Neuron (in vitro differentiated cells): ENCODE results near the gene DOK7.

Source experiments
- H2AFZ ChIP-seq: one replicate; pipeline ENCODE4 v1.6.1; 2013; ENCODE audit warnings: low read depth, mild to moderate bottlenecking, inconsistent platforms, low read length, moderate library complexity
- H3K27me3 ChIP-seq: one replicate; pipeline ENCODE4 v1.6.1; 2013; ENCODE audit warnings: low read length; ENCODE audit not compliant: insufficient read depth
- H3K36me3 ChIP-seq: one replicate; pipeline ENCODE4 v1.6.1; 2013; ENCODE audit warnings: low read length; ENCODE audit not compliant: insufficient read depth
- H3K4me1 ChIP-seq: one replicate; pipeline ENCODE4 v1.6.1; 2013; ENCODE audit warnings: low read length; ENCODE audit not compliant: insufficient read depth
- H3K4me3 ChIP-seq: 2 replicates; pipeline ENCODE4 v1.5.1; 2013; ENCODE audit warnings: mild to moderate bottlenecking, low read length, moderate library complexity
- H3K9me3 ChIP-seq: one replicate; pipeline ENCODE4 v1.6.1; 2013; ENCODE audit warnings: low read length

DOK7 gene

DNA sequence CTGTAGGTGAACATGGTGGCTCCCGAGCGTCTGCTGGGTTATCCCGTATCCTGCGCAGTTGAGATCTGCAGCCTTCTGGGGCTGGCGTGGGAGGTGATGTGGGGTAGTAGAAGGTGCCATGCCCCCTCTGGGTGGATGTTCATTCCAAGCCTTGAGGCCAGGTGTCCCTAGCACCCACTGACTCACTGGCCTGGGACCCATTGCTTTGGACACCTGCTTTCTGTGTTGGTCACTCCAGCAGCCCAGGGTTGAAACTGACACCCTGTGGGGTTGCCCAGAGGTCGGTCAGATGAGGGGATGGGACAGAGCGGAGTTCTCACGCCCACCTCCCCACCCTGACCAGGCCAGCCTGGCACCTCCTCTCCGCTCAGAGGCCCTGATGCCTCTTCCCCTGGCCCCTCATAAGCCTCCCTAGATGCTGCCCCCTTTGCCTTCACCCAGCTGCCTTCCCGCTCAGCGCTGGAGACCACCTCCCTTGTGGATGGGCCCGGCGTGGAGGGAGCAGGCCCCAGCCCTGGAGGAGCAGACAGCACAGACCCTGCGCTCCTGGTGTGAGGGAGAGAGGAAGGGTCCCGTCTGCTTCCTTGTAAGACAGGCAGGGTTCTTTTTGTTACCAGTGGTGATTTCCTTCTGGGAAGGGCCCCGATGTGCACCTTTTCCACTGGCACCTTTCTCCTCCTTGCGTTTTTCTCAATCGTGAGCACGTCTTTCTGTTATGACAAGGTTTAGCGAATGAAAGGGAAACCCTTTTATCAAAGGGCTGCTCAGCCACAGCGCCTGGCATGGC is 2.0 kb downstream of the DOK7 start:
- peaks cover 16% of the 10 kb centered on the region for H3K4me1 ChIP-seq

GRCh38 chr4:3465698-3466671 is 2.9 kb downstream of the DOK7 start:
- H3K4me3 ChIP-seq, result no peak overlapping the region
- peaks cover under 1% of the 10 kb centered on the region for H3K9me3 ChIP-seq
- H2AFZ ChIP-seq, result no peak overlapping the region
- peaks cover 24% of the 10 kb centered on the region for H3K27me3 ChIP-seq
- H3K4me1 ChIP-seq, result peaks cover 19% of the 10 kb centered on the region
- no peaks in the 10 kb centered on the region for H3K36me3 ChIP-seq

More for the DNA sequence above, 2.0 kb downstream of the DOK7 start:
- Histone ChIP-seq H3K27me3 (peaks cover 20% of the 10 kb centered on the region), H3K36me3 (no peaks in the 10 kb centered on the region), H3K4me3 (no peak overlapping the region), H2AFZ (no peak overlapping the region), H3K9me3 (no peaks in the 10 kb centered on the region)

GRCh38 chr4:3466691-3467600 is 3.8 kb downstream of the DOK7 start:
- Histone ChIP-seq H3K4me3 (no peak overlapping the region), H3K36me3 (no peaks in the 10 kb centered on the region), H3K27me3 (peaks cover 24% of the 10 kb centered on the region), H2AFZ (no peak overlapping the region), H3K9me3 (peaks cover 2% of the 10 kb centered on the region), H3K4me1 (peaks cover 19% of the 10 kb centered on the region)

GRCh38 chr4:3467601-3468031 is 4.5 kb downstream of the DOK7 start:
- Histone ChIP-seq H3K4me1 (peaks cover 16% of the 10 kb centered on the region), H3K27me3 (peaks cover 23% of the 10 kb centered on the region), H2AFZ (no peak overlapping the region), H3K4me3 (no peak overlapping the region), H3K9me3 (peaks cover 2% of the 10 kb centered on the region), H3K36me3 (no peaks in the 10 kb centered on the region)

DNA sequence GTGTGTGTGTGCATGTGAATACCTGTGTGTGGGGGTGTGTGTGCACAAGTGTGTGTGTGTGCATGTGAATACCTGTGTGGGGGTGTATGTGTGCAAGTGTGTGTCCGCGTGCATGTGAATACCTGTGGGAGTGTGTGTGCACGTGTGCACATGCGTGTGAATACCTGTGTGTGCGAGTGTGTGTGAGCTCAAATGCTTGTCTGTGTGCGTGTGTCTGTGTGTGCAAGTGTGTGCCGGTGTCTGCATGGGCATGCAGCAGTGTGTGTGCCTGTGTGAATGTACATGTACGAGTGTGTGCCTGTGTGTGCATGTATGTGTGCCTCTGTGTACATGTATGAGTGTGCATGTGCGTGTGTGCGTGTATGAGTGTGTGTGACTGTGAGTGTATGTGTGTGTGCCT is 5.0 kb downstream of the DOK7 start:
- H3K9me3 ChIP-seq, result peaks cover 2% of the 10 kb centered on the region
- peaks cover 13% of the 10 kb centered on the region for H3K4me1 ChIP-seq
- H3K4me3 ChIP-seq, result no peak overlapping the region
- no peak overlapping the region for H2AFZ ChIP-seq
- peaks cover 21% of the 10 kb centered on the region for H3K27me3 ChIP-seq
- no peaks in the 10 kb centered on the region for H3K36me3 ChIP-seq

GRCh38 chr4:3468804-3469203 is 5.7 kb downstream of the DOK7 start:
- Histone ChIP-seq H3K36me3 (no peaks in the 10 kb centered on the region), H3K27me3 (peaks cover 21% of the 10 kb centered on the region), H3K4me3 (no peak overlapping the region), H3K4me1 (peaks cover 10% of the 10 kb centered on the region), H3K9me3 (peaks cover 2% of the 10 kb centered on the region), H2AFZ (no peak overlapping the region)

- Histone ChIP-seq H3K27me3 (peaks cover 13% of the 10 kb centered on the region), H3K4me1 (peaks cover 10% of the 10 kb centered on the region), H3K9me3 (peaks cover 2% of the 10 kb centered on the region), H2AFZ (no peak overlapping the region), H3K36me3 (no peaks in the 10 kb centered on the region), H3K4me3 (no peak overlapping the region)
Observed at GRCh38 chr4:3469386-3470243, 6.5 kb downstream of the DOK7 start.

DNA sequence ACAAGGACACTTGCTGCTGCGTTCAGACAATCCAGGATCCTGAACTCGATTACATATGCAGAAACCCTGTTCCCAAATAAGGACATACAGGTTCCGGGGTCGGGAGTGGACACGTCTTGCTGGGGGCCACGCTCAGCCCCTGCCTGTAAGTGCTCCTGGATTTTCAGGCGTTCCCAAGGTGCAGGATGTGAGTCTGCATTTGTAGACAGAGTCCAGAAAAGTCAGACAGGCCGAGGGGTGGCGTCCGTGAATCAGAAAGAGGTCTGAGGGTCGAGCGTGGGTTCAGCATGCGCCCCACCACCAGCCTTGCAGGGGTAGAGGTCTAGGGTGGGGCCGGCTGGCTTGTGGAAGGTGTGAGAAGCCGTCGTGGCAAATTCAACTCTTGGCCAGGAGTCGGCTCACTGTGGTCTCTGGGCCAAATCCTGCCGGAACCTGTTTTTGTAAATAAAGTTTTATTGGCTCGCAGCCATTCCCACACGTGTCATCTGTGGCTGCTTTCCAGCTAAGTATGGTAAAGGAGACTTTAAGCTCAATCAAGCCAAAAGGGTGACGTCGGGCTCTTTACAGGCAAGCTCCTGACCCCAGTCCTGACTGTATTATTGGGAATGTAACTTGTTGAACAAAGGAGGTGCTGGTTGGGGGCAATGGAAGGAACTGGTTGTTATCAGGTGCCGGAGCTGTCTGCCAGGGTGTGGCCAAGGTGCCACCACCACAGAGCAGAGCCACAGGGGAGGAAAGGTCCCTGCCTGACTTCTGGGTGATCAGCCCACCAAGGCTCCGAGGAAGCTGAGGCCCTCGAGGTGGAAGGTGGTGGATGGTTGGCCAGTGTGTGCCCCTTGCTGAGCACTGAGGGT is 7.4 kb downstream of the DOK7 start:
- no peak overlapping the region for H2AFZ ChIP-seq
- H3K36me3 ChIP-seq, result no peaks in the 10 kb centered on the region
- peaks cover 10% of the 10 kb centered on the region for H3K4me1 ChIP-seq
- peaks cover 5% of the 10 kb centered on the region for H3K27me3 ChIP-seq
- peaks cover 2% of the 10 kb centered on the region for H3K9me3 ChIP-seq
- no peak overlapping the region for H3K4me3 ChIP-seq

DNA sequence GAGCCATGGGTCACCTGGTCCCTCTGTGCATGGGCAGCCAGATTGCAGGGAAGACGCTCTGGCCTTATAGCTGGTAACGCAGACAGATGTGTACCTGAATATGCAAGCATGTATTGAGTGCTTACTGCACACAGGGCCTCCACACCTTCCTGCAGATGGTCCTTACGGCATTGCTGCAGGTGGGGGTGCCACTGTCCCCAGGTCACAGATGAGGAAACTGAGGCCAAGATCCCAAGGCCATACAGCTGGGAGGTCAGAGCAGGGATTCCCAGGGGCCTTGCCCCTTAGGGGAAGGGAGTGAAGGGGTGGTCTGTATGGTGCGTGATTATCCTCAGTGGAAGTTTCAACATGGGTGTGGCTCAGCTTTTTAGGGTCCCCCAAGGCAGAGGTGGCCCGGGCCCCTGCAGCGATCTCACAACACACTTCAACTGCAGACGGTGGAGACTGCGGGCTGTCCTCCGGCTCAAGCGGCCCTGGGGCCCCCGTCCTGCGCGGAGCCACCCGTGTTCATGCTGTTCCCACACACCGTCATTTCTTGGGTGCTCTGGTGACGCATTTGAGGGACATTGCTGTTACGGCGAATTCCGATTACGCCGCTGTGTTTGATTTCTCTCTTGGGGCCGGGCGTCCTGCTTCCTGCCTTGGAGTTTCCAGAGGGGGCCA is 8.1 kb downstream of the DOK7 start:
- Histone ChIP-seq H3K4me1 (peaks cover 10% of the 10 kb centered on the region), H3K36me3 (no peaks in the 10 kb centered on the region), H2AFZ (no peak overlapping the region), H3K27me3 (peaks cover 4% of the 10 kb centered on the region), H3K4me3 (no peak overlapping the region), H3K9me3 (peaks cover 2% of the 10 kb centered on the region)

DNA sequence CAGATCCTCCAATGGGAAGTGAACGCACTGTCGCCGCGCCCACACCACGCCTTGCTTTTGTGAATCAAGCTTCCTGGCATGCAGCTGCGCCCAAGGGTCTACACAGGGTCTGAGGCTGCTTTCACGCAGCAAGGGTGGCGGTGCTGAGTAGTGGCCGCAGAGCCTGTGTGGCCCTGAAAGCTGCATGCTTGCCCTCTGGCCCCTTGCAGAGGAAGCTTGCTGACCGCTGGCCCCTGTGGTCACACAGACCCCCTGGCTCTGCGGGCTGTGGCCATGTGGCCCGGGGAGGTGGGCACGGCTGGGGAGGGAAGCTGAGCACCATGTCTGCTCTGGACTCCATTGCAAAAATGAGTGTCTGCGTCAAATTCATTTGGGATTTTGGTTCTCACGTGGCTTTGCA is 8.8 kb downstream of the DOK7 start:
- Histone ChIP-seq H3K36me3 (no peaks in the 10 kb centered on the region), H3K4me1 (peaks cover 10% of the 10 kb centered on the region), H3K4me3 (no peak overlapping the region), H2AFZ (no peak overlapping the region), H3K9me3 (peaks cover 2% of the 10 kb centered on the region), H3K27me3 (peaks cover 4% of the 10 kb centered on the region)
